HepG2 (cell line): ENCODE measurements around the gene SRSF3. TPM values are rescaled to one million over a fixed set of nuclear protein-coding genes. Genes with fewer than 3 reads are reported as not detected.

Experiments used
- ETV5 ChIP-seq: IDR thresholded peaks from 2 replicates; pipeline ENCODE4 v1.6.1; 2018; ENCODE audit warnings: missing biosample characterization, missing genetic modification reagents, inconsistent platforms, borderline replicate concordance
- FOSL2 ChIP-seq: sonication (generic); formaldehyde crosslinking; IDR thresholded peaks from 2 replicates; pipeline ENCODE4 v1.4.0; 2020; ENCODE audit warnings: missing genetic modification reagents
- FOXJ3 ChIP-seq: sonication (generic); formaldehyde crosslinking; IDR thresholded peaks from 2 replicates; pipeline ENCODE4 v1.4.0; 2020; ENCODE audit warnings: missing genetic modification reagents, mild to moderate bottlenecking, borderline replicate concordance
- KLF16 ChIP-seq, 2 experiments: sonication (generic) in 1 of 2; formaldehyde crosslinking in 1 of 2; IDR thresholded peaks; 2 replicates each; pipeline versions ENCODE4 v1.6.1 to v1.8.0; 2016 to 2023; ENCODE audit warnings: missing genetic modification reagents in 2 of 2, missing compliant biosample characterization in 1 of 2
- MTA1 ChIP-seq: sonication (generic); formaldehyde crosslinking; IDR thresholded peaks from 2 replicates; pipeline ENCODE4 v1.4.0; 2020; ENCODE audit warnings: missing genetic modification reagents, mild to moderate bottlenecking, borderline replicate concordance
- RXRB ChIP-seq: IDR thresholded peaks from 2 replicates; pipeline ENCODE4 v1.6.1; 2016; ENCODE audit warnings: borderline replicate concordance, missing genetic modification reagents, missing compliant biosample characterization
- SALL1 ChIP-seq: sonication (generic); formaldehyde crosslinking; IDR thresholded peaks from 2 replicates; pipeline ENCODE4 v1.8.0; 2022; ENCODE audit warnings: mild to moderate bottlenecking, missing genetic modification reagents
- SATB2 ChIP-seq: sonication (generic); formaldehyde crosslinking; IDR thresholded peaks from 2 replicates; pipeline ENCODE4 v1.5.0; 2020; ENCODE audit warnings: missing genetic modification reagents
- SOX13 ChIP-seq, 3 experiments: fragments of 450-650 bp in 1 of 3; sonication (generic) in 1 of 3; formaldehyde crosslinking in 1 of 3; IDR thresholded peaks in 2 of 3; conservative IDR thresholded peaks in 1 of 3; 2 replicates each; pipeline versions ENCODE4 v1.5.0 to v1.6.1; 2016 to 2020; ENCODE audit warnings: antibody characterized with exemption in 1 of 3, mild to moderate bottlenecking in 1 of 3, missing compliant biosample characterization in 1 of 3, missing genetic modification reagents in 1 of 3, moderate library complexity in 1 of 3
- SP1 ChIP-seq, 2 experiments: fragments of 450-650 bp in 1 of 2; sonication (generic) in 1 of 2; formaldehyde crosslinking in 1 of 2; IDR thresholded peaks; 2 replicates each; pipeline versions ENCODE4 v1.4.0 to v1.6.1; 2016 to 2020; ENCODE audit warnings: missing genetic modification reagents in 1 of 2
- SRY ChIP-seq: sonication (generic); formaldehyde crosslinking; IDR thresholded peaks from 2 replicates; pipeline ENCODE4 v1.8.0; 2022; ENCODE audit warnings: mild to moderate bottlenecking, missing genetic modification reagents
- STAG1 ChIP-seq: sonication (generic); formaldehyde crosslinking; IDR thresholded peaks from 2 replicates; pipeline ENCODE4 v1.4.0; 2020; ENCODE audit warnings: missing genetic modification reagents
- ZBTB38 ChIP-seq: sonication (generic); formaldehyde crosslinking; IDR thresholded peaks from 2 replicates; pipeline ENCODE4 v1.5.1; 2020; ENCODE audit warnings: mild to moderate bottlenecking, missing genetic modification reagents
- ZFP1 ChIP-seq: IDR thresholded peaks from 2 replicates; pipeline ENCODE4 v1.6.1; 2016
- ZNF124 ChIP-seq: sonication (generic); formaldehyde crosslinking; IDR thresholded peaks from 2 replicates; pipeline ENCODE4 v1.4.0; 2020; ENCODE audit warnings: missing genetic modification reagents
- ZNF350 ChIP-seq: sonication (generic); formaldehyde crosslinking; IDR thresholded peaks from 2 replicates; pipeline ENCODE4 v1.4.0; 2020; ENCODE audit warnings: mild to moderate bottlenecking, low read depth, missing genetic modification reagents, borderline replicate concordance
- ZNF558 ChIP-seq: sonication (generic); formaldehyde crosslinking; IDR thresholded peaks from 2 replicates; pipeline ENCODE4 v1.9.0; 2022; ENCODE audit warnings: mild to moderate bottlenecking, missing genetic modification reagents, borderline replicate concordance
- ZNF570 ChIP-seq: sonication (generic); formaldehyde crosslinking; IDR thresholded peaks from 2 replicates; pipeline ENCODE4 v1.4.0; 2020; ENCODE audit warnings: mild to moderate bottlenecking, missing genetic modification reagents, borderline replicate concordance
- ZNF749 ChIP-seq: sonication (generic); formaldehyde crosslinking; IDR thresholded peaks from 2 replicates; pipeline ENCODE4 v1.8.0; 2022; ENCODE audit warnings: mild to moderate bottlenecking, missing genetic modification reagents, moderate library complexity, borderline replicate concordance
- polyA plus RNA-seq, 8 experiments: library from polyadenylated mRNA; depleted of rRNA in 3 of 8; stranded (reverse) in 7 of 8; unstranded in 1 of 8; fragments of >200 nt; fragmentation: Illumina TruSeq in 4 of 8; extraction: Trizol in 4 of 8; gene quantifications; 2 replicates each; pipeline versions ENCODE4 v1.2.1 to v1.2.3, GENCODE V29; 2011 to 2016; ENCODE audit warnings: low read depth in 4 of 8, missing spikeins in 1 of 8, mixed read lengths in 1 of 8; ENCODE audit not compliant: insufficient read depth in 1 of 8
- total RNA-seq, 5 experiments: library from RNA; depleted of rRNA; stranded (reverse); fragments of >200 nt; fragmentation: Illumina TruSeq; extraction: Trizol; gene quantifications; 2 replicates each; pipeline ENCODE4 v1.2.3, GENCODE V29; 2016; ENCODE audit warnings: low read depth in 1 of 5
- TF ChIP-seq, protein P1 (sequence below): sonication (generic); formaldehyde crosslinking; conservative IDR thresholded peaks from 2 replicates; pipeline ENCODE4 v1.4.0; 2020; ENCODE audit warnings: mild to moderate bottlenecking, missing genetic modification reagents, moderate library complexity
- TF ChIP-seq, protein P2 (sequence below): IDR thresholded peaks from 2 replicates; pipeline ENCODE4 v1.6.1; 2016; ENCODE audit warnings: low read depth, control low read depth
- TF ChIP-seq, protein P3 (sequence below): sonication (generic); formaldehyde crosslinking; IDR thresholded peaks from 2 replicates; pipeline ENCODE4 v1.4.0; 2020; ENCODE audit warnings: missing genetic modification reagents

SRSF3 gene
- total and polyA plus RNA-seq, 2 of the 13 experiments (the other 11 are each of a cell fraction or from before 2014, with no cell fraction given): 206 to 684 TPM

DNA sequence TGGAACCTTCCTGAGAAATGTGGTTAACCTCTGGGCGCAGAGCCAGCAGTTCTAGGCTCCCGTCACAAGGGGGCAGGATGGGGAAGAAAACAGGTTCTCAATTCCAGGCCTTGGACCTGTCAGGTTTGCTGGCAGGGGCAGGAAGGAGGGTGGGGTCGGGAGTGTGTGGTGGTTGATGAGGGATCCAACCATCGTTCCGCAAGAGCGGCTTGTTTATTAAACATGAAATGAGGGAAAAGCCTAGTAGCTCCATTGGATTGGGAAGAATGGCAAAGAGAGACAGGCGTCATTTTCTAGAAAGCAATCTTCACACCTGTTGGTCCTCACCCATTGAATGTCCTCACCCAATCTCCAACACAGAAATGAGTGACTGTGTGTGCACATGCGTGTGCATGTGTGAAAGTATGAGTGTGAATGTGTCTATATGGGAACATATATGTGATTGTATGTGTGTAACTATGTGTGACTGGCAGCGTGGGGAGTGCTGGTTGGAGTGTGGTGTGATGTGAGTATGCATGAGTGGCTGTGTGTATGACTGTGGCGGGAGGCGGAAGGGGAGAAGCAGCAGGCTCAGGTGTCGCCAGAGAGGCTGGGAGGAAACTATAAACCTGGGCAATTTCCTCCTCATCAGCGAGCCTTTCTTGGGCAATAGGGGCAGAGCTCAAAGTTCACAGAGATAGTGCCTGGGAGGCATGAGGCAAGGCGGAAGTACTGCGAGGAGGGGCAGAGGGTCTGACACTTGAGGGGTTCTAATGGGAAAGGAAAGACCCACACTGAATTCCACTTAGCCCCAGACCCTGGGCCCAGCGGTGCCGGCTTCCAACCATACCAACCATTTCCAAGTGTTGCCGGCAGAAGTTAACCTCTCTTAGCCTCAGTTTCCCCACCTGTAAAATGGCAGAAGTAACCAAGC is 29.6 kb downstream of the SRSF3 start (continued):
- TF ChIP-seq KLF16 (CRISPR knock-in tag; IDR thresholded peaks at IDR 0.05) (peak in 1 of 2 experiments; percentile 48; a peak in 1 of 4 replicates), ZNF570 (no peak), FOSL2 (CRISPR knock-in tag) (peak; percentile 60; the same call in 1 of the 2 replicates), SP1 (IDR thresholded peaks at IDR 0.05) (no peak), SP1 (CRISPR knock-in tag; IDR thresholded peaks at IDR 0.05) (0 out of 2 replicates have a peak, but pooled peaks have one; percentile 12), SATB2 (CRISPR knock-in tag) (no peak), MTA1 (CRISPR knock-in tag) (peak; percentile 51; the same call in 1 of the 2 replicates), ZBTB38 (CRISPR knock-in tag) (0 out of 2 replicates have a peak, but pooled peaks have one; percentile 32), ZFP1 (CRISPR knock-in tag) (peak; percentile 52; the same call in 1 of the 2 replicates), STAG1 (CRISPR knock-in tag) (peak; percentile 99), SOX13 (IDR thresholded peaks at IDR 0.05) (no peak), SOX13 (CRISPR knock-in tag; conservative IDR thresholded peaks at IDR 0.05 in 1 of 2, IDR thresholded peaks at IDR 0.05 in 1 of 2) (0 out of 4 replicates have a peak, but pooled peaks of 1 of the 2 experiments have one; percentile 6), SALL1 (CRISPR knock-in tag) (peak; percentile 58), FOXJ3 (CRISPR knock-in tag) (no peak), SRY (CRISPR knock-in tag) (no peak), ZNF749 (no peak), ETV5 (peak; percentile 50; the same call in 1 of the 2 replicates), ZNF124 (CRISPR knock-in tag) (0 out of 2 replicates have a peak, but pooled peaks have one; percentile 16), RXRB (CRISPR knock-in tag) (peak; percentile 45; the same call in 1 of the 2 replicates), ZNF558 (CRISPR knock-in tag) (no peak), ZNF350 (peak; percentile 68)
- TF ChIP-seq, protein P1, sequence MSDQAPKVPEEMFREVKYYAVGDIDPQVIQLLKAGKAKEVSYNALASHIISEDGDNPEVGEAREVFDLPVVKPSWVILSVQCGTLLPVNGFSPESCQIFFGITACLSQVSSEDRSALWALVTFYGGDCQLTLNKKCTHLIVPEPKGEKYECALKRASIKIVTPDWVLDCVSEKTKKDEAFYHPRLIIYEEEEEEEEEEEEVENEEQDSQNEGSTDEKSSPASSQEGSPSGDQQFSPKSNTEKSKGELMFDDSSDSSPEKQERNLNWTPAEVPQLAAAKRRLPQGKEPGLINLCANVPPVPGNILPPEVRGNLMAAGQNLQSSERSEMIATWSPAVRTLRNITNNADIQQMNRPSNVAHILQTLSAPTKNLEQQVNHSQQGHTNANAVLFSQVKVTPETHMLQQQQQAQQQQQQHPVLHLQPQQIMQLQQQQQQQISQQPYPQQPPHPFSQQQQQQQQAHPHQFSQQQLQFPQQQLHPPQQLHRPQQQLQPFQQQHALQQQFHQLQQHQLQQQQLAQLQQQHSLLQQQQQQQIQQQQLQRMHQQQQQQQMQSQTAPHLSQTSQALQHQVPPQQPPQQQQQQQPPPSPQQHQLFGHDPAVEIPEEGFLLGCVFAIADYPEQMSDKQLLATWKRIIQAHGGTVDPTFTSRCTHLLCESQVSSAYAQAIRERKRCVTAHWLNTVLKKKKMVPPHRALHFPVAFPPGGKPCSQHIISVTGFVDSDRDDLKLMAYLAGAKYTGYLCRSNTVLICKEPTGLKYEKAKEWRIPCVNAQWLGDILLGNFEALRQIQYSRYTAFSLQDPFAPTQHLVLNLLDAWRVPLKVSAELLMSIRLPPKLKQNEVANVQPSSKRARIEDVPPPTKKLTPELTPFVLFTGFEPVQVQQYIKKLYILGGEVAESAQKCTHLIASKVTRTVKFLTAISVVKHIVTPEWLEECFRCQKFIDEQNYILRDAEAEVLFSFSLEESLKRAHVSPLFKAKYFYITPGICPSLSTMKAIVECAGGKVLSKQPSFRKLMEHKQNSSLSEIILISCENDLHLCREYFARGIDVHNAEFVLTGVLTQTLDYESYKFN (CRISPR knock-in tag): no peak
- TF ChIP-seq, protein P2, sequence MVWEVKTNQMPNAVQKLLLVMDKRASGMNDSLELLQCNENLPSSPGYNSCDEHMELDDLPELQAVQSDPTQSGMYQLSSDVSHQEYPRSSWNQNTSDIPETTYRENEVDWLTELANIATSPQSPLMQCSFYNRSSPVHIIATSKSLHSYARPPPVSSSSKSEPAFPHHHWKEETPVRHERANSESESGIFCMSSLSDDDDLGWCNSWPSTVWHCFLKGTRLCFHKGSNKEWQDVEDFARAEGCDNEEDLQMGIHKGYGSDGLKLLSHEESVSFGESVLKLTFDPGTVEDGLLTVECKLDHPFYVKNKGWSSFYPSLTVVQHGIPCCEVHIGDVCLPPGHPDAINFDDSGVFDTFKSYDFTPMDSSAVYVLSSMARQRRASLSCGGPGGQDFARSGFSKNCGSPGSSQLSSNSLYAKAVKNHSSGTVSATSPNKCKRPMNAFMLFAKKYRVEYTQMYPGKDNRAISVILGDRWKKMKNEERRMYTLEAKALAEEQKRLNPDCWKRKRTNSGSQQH (CRISPR knock-in tag): peak; percentile 75; the same call in 1 of the 2 replicates
- TF ChIP-seq, protein P3, sequence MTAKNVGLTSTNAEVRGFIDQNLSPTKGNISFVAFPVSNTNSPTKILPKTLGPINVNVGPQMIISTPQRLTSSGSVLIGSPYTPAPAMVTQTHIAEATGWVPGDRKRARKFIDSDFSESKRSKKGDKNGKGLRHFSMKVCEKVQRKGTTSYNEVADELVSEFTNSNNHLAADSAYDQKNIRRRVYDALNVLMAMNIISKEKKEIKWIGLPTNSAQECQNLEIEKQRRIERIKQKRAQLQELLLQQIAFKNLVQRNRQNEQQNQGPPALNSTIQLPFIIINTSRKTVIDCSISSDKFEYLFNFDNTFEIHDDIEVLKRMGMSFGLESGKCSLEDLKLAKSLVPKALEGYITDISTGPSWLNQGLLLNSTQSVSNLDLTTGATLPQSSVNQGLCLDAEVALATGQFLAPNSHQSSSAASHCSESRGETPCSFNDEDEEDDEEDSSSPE: no peak
